HG02678 (cell line): Measurements from ENCODE around the gene CYSLTR2.
A peak's percentile ranks its signal among the peaks of the same experiment; 100 is the strongest.

Source experiments
- ATAC-seq: cut with Tn5 transposase; IDR thresholded peaks from one replicate; pipeline ENCODE4 v1.9.1; 2021; ENCODE audit warnings: mild to moderate bottlenecking, moderate library complexity; ENCODE audit not compliant: unreplicated experiment

CYSLTR2 gene

DNA sequence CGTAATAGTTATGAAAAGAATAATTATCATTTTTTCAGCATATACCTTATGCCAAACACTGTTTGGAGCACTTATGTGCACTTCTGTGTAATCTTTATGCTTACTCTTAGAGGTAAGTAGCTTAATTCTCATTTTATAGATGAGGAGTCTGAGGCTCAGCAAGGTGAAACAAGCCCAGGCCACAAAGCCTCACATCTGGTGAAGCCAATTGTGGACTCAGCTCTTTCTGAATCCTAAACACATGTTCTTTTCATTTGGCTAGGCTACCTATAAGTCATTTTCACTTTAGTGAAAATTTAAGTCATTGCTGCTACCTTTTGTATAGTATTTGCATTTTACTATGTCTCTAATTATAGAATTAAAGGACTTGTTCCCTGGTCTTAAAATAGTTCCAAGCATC lies 84.0 kb downstream of the CYSLTR2 start:
- ATAC-seq: no peak

DNA sequence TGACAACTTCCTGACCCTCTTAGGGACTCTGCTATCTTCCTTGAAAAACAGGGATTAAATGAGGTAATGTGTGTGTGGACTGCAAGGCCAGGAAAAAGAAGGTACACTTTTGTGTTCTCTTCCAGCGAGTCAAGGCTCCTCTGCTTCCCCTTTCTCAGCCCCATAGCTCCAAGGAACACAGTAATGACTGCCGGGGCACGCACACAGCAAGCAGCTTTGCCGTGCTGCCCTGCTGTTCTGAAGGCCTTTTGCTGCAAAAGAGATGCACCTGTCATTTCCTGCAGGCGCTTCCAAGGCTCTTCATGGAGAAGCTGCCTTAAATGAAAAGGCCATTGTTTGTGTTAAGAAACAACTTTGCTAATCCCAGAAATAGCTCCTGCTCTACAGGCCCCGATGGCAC lies 84.6 kb downstream of the CYSLTR2 start:
- ATAC-seq: no peak

DNA sequence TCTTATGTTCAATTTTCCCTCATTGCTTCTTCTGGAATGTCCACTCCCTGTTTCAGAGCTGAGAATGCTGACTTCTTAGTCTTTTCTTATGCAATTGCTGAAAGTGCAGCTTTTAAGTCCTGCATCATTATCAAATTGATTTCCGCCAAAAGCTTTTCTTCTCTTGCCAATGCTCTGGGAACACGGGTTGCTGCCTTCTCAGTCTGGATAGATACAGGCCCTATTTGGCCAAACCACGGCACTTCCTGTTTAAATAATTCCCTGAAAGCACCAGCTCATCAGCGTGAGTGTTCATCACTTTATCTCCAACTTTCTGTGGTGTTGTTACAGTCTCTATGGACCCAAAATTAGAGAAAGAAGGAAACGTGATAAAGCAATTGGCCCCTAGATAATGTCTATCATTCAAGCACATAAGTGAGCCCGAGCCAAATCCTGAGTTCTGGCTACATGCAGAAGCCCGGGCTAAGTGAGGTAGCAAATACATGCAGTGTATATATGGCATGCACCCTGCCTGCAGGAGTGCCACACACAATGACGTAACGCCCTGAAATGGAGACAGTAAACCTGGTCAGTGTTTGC lies 85.7 kb downstream of the CYSLTR2 start:
- ATAC-seq: no peak

DNA sequence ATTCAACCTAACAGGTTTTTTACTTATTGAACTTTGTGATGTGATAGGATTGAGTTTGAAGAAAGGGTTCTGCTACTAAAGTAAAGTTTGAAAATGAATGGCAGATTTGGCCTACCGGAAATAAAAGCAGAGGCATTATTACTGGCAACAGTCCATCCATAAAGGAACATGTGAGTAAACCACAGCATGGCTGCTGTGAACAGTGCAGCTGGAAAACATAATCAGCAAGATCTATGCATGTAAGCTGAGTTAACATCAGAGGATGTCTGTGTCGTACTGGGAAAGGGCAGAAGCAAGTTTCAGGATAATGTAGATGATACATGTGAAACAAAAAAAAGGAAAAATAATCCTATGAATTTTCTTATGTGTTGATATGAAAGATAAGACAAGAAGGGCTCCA lies 87.6 kb downstream of the CYSLTR2 start:
- ATAC-seq: no peak

DNA sequence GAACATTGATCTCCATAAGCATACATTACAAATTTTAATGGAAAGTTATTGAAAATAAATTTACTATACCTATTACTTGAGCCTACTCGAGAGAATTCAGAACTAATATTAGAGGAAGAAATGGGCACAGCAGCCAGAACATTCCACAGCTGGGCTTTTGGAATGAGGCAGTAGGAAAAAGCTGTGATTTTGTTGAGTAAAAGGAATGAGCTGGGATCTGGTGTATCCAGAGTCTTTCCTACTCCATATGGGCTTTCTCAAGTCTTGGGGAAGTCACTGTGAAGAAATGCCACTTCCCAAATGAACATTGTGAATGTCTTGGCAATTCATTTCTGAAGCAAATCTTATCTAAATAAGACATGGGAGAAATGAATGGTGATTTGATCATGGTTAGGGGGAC lies 93.1 kb downstream of the CYSLTR2 start:
- ATAC-seq: no peak

DNA sequence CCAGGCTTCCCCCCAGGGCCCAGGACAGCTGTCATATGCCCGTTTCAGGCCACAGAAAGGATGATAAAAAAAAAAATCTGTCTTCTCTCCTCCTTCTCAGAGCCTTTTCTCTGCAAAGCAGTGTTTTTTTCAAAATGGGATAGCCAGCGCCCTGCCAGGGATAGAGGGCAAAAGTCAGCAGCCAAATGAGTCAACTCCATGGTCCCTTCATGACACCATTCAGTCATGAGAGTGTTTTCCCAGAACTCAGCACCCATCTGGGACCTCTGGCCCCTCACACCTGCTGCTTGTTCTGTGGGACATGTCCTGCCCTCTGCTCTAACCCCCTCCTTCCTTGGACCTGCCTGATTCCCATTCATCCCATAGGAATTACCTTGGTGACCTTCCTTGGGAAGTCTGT lies 95.0 kb downstream of the CYSLTR2 start:
- ATAC-seq: no peak

DNA sequence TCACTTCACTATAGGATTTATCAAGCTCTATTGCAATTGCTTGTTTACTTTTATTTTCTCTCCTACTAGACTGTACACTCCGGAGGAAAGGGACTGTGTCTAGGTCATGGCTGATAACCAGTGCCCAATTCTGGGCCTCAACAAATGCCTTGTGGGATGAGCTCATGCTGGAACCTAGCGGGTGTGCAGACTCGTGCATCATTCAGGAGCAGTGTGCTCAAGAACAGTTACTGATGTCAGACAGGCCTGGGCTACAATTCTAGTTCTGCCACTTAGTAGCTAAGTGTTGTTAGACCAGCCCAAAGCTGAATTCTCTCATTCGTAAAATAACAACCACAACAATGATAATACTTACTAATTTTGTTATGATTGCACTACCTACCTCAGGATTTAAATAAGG lies 95.4 kb downstream of the CYSLTR2 start:
- ATAC-seq: no peak

DNA sequence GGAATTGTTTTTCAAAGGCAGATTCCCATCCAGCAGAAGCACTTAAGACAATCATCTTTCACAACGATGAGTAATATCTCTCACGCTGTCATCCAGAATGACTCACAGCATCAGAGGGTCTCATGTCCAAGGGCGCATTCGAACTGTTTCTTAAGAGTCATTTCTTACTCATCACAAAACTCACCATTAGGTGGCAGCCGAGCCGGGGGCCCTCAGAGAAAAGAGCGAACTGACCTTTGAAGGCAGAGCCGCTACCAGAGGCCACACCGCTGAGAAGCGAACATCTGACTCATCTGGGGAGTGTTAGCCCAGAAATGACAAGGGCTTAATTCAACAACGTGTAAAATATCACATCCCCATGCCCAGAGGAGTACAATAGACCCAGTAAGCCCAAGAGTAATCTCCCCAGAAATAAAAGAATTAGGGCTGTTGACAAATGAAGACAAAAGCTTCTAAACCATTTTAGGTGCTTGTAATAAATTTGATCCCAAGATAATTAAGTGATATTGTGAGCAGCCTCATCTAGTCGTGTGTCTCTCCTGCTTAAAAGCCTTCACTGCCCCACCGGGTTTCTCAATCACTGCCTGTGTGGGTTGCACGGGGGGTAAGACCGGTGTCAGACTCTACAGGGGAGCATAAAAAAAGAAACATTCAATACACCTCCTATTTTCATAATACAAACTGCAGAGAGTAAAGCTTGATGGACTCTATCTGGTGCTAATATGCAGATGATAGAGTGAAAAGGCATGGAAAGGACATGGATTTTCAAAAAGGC lies 96.2 kb downstream of the CYSLTR2 start:
- peak; percentile 90 for ATAC-seq

DNA sequence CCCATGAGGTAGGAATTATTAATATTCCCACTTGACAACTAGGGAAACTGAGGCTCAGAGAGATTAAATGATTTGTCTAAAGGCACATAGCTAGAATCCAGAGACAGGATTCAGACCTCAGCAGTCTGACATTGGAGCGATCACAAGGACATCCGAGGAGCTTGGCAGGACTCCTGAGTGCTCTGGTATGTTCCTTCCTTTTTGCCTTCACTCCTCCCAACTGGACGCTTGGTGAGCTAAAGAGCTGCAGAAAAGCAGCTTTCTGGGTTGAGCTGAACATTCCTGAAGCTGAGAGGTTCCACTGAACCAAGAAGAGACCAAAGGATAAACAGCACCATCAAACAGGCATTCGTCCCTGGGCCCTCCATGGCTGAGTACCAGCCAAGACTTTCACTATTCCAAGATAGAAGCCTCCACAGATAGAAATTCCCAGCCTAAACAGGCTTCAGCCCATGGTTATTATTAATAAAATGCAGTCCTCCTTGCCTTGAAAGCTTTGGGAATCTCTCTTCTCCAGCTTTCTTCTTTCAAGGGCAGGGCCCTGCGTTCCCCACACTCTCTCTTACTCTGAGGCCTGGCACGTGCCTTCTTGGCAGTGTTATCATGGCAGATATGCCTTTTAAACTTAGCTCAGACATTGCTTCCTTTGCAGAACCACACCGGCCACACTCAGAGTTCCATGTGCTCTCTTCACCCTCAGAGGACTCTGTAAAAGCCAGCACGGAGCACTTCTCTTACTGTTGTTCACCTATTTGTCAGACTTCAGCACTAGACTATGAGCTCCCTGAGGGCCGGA lies 97.1 kb downstream of the CYSLTR2 start:
- ATAC-seq: no peak

DNA sequence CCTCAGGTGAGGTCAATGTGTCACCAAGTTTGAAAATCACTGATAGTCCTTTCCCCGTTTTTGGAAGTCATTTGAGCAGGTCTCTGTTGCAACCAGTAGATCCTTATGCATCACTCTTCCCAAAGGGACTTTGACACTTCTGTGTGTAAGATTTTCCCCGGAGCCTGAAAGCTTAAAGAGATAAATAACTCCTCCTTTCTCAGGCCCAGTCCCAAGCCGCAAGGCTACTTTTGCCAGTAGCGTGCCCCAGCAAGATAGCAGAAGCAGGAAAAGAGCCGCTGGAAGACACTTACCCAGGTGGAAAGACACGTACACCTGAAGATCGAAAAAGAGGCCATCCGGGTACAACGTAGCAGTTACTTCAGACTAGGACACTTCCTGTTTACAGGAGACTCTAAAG lies 106.9 kb downstream of the CYSLTR2 start:
- no peak for ATAC-seq
